CD4-positive, alpha-beta T cell treated with Interleukin-6 for 4 hours (primary cell): ENCODE results near the gene KRT13.

Experiments
- DNase-seq: peaks from one replicate; pipeline ENCODE4 v3.0.0-alpha.2; 2020; ENCODE audit warnings: mixed read lengths

KRT13 gene

GRCh38 chr17:41492351-41492750 lies 13.1 kb downstream of the KRT13 start:
- DNase-seq = no peak

- no peak for DNase-seq
Measured at GRCh38 chr17:41491476-41491875, 13.9 kb downstream of the KRT13 start.

GRCh38 chr17:41490000-41490990 lies 15.1 kb downstream of the KRT13 start:
- no peak for DNase-seq

GRCh38 chr17:41489531-41489930 lies 15.9 kb downstream of the KRT13 start, which contains the start of gene KRT36:
TSS of gene KRT36 (minus strand) at chr17:41489910. CDS start at chr17:41489864, 46 bp downstream.
- no peak for DNase-seq

GRCh38 chr17:41486809-41487530 lies 18.4 kb downstream of the KRT13 start:
- peak; percentile 39 for DNase-seq

GRCh38 chr17:41486316-41486715 lies 19.1 kb downstream of the KRT13 start:
- no peak for DNase-seq

GRCh38 chr17:41484920-41485904 lies 20.2 kb downstream of the KRT13 start:
- DNase-seq = no peak

- no peak for DNase-seq
Measured at GRCh38 chr17:41483991-41484826, 21.2 kb downstream of the KRT13 start.

- DNase-seq = no peak
Measured at GRCh38 chr17:41483531-41483930, 21.9 kb downstream of the KRT13 start.

- DNase-seq = no peak
Measured at GRCh38 chr17:41481036-41481435, 24.4 kb downstream of the KRT13 start, which contains the start of gene KRT35. TSS of gene KRT35 (minus strand) at chr17:41481151. CDS start at chr17:41481097, 54 bp downstream.

- DNase-seq = no peak
Measured at GRCh38 chr17:41480581-41480980, 24.8 kb downstream of the KRT13 start.

GRCh38 chr17:41480136-41480535 lies 25.3 kb downstream of the KRT13 start:
- DNase-seq = no peak

- no peak for DNase-seq
Measured at GRCh38 chr17:41478237-41478636, 27.2 kb downstream of the KRT13 start.

GRCh38 chr17:41476866-41477815 lies 28.3 kb downstream of the KRT13 start:
- no peak for DNase-seq

GRCh38 chr17:41475421-41475820 lies 30.0 kb downstream of the KRT13 start:
- DNase-seq = no peak

GRCh38 chr17:41474863-41475262 lies 30.5 kb downstream of the KRT13 start:
- DNase-seq = no peak

- no peak for DNase-seq
Measured at GRCh38 chr17:41468346-41468745, 37.1 kb downstream of the KRT13 start.

GRCh38 chr17:41467561-41467960 lies 37.9 kb downstream of the KRT13 start:
- DNase-seq = no peak

GRCh38 chr17:41466988-41467387 lies 38.4 kb downstream of the KRT13 start, which contains the start of gene KRT32:
TSS of gene KRT32 (minus strand) at chr17:41467386. CDS start at chr17:41467325, 61 bp downstream.
- DNase-seq = no peak

- no peak for DNase-seq
Measured at GRCh38 chr17:41464682-41465081, 40.7 kb downstream of the KRT13 start.
